ENCODE measurements around the gene ZNF469. TPM values are rescaled to one million over a fixed set of nuclear protein-coding genes. Genes with fewer than 3 reads are reported as not detected.

Gene ZNF469
- total RNA-seq, 1 experiment from 2014 or later = 0.55 TPM

DNA sequence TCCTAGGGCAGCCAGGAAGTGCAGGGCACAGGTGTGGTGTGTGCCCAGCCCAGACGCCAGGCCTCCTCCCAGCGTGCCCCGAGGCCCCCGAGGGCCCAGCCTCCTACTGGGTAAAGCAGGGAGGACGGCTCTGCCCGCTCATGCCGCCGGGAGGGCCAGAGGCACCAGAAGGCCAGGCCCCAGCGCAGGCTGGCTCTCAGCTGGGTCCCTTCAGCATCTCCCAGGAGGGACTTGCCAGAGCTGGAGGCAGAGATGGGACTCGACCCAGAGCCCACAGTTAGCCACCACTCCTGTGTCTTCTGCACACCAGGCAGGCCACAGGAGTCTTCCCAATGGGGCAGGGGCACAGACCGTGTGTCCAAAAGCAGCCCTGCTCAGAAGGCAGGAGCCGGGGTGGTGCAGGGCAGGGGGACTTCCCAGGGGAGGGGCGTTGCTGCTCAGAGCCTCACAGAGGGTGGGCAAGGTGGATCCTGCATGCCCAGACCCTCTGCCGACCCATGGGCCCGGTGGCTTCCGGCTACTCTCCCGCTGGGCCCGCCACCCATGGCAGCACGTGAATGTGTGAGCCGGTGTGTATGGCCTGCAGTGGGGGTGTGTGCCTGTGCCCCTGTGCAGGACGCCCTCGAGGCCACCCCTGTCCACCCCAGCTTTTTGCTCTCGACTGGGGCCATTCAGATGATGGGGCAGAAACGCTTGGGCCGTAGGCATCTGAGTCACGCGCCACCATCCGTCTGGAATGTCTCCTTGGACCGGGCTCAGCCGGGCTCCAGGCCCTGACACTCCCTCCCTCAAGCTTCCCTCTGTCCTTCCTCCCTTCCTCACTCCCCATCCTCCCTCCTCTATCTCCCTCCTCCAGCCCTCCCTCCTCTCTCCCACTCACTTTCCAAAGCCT, 5.7 kb upstream of the ZNF469 start:
- peak; percentile 67 for DNase-seq (ENCODE audit: low spot score)

DNA sequence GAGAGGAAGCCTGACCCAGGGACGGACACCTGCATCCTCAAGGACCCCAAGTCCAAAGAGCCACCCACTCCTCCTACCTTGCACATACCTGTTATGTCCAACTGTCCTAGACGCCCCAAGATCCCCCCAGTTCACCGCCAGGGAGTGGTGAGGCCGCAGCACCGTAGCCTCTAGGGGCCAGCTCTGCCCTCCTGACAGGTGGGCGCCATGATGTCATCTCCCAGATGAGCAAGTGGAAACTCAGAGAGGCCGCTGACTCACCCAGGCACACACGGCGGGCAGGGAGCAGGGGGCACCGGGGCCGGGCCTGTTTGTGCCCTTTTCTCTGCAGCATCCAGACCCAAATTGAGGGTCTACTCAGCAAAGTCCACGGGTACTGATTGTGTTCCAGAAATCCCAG, 4.8 kb upstream of the ZNF469 start:
- no peak for DNase-seq (ENCODE audit: low spot score)

DNA sequence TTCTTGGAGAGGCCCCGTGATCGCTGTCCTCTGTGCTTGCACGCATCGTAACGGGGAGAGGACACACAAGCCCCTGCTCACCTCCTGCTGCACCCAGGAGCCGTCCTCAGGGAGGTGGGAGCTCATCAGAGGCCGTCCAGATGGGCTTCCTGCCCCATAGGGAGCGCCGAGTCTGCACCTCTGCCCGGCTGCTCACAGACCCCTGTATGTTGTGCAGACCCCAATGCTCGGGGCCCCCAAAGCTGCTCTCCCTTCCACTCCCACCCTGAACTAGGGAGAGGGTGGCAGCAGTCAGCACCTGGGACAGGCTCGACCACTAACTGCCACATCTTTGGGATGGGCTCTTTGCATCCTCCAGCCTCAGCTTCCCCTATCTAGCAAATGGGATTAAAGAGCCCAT, 4.4 kb upstream of the ZNF469 start:
- DNase-seq (ENCODE audit: low spot score) = no peak

DNA sequence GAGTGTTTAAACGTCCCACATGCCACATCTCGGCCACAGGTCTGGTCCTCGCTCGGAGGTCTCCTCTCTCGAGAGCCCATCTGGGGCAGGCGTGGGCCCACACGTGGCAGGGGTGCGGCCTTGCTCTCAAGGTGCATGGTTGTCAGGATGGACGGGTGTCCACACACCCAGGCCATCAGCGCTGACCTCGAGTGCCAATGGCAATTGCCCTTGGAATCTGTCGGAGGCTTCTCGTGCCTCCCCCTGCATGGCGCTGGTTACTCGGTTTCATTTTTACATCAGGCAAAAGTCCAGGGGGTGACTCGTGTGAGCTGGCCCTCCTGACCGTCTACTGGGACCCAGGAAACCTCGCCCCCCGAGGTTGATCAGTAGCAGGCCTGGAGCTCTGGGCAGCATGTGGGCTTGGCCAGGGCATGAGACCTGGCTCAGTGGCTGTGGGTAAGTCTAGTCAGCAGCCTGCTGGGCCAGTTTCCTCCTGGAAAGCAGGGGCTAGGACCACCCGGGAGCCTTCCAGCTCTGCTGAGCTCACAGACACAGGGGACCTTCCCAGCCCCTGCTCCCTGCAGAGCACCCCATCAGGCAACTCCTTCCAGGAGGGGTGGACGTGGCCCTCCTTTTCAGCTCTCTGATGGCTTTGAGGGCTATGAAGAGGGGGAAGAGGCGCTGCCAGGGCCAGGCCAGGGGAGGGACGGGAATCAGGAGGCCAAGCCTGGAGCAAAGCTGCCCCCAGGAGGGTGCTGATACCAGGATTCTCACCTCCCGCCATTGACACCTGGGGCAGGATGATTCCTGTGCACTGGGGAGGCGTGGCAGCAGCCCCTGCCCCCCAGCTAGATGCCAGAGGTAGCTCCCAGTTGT, 3.7 kb upstream of the ZNF469 start:
- DNase-seq (ENCODE audit: low spot score) = no peak

DNA sequence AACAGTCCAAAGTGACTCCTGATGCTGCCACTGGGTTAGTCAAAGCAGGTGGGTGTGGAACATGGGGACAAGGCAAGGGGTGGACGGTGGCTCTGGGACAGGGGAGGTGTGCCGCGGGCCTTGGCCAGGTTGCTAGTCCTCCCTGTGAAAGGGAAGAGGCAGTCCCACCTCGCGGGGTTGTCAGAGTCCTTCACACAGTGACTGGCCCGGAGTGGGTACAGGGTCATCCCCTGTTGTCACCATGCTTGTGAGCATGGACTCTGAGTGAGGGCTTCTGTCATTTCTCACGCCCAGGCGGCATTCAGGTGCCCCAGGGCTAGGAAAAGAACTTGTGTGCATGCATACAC, 3.1 kb upstream of the ZNF469 start:
- no peak for DNase-seq (ENCODE audit: low spot score)

DNA sequence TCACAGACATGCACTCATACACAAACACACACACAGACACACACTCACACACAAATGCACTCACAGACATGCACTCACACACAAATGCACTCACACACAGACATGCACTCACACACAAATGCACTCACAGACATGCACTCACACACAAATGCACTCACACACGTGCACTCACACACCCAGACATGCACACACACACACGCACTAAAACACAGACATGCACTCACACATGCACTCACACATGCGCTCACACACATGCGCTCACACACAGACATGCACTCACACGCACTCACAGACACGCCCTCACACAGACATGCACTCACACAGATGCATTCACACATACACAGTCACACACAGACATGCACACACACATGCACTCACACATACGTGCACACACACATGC, 2.7 kb upstream of the ZNF469 start:
- no peak for DNase-seq (ENCODE audit: low spot score)

DNA sequence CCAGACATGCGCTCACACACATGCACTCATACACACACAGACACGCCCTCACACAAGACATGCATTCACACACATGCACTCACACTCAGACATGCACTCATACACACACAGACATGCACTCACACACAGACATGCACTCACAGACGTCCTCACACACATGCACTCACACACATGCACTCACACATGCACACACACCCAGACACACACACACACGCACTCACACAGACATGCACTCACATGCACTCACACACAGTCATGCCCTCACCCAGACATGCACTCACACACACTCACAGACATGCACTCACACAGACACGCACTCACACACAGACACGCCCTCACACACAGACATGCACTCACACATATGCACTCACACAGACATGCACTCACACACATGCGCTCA, 2.1 kb upstream of the ZNF469 start:
- DNase-seq (ENCODE audit: low spot score) = no peak

DNA sequence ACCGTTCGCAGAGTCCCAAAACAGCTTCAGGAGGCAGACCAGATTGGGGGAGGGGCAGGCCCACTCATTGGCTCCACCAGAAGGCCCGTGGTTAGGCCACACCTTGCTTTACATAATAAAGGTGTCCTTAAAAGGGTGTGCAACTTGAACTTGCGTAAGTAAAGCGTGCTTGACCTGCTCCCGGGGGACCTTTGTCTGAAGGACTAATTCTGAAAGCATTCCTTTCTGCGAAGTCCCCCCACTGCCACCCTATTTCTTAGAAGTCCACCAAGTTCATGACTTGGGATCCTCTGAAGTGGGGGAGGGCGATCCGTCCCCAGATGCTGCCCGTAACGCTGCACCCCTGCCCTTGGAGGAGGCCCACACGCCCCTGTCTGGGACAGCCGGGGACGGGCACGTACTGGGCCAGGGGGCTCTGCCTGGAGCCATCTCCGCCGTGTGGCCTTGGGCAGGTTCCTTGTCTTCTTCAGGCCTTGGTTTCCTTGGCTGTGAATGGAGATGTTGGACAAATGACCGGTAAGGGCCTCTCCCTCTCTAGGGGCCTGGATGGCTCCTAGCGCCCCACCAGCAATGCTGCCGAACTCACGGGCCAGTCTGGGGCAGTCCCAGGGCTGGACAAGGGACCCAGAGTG, 823 bp upstream of the ZNF469 start:
- no peak for DNase-seq (ENCODE audit: low spot score)

DNA sequence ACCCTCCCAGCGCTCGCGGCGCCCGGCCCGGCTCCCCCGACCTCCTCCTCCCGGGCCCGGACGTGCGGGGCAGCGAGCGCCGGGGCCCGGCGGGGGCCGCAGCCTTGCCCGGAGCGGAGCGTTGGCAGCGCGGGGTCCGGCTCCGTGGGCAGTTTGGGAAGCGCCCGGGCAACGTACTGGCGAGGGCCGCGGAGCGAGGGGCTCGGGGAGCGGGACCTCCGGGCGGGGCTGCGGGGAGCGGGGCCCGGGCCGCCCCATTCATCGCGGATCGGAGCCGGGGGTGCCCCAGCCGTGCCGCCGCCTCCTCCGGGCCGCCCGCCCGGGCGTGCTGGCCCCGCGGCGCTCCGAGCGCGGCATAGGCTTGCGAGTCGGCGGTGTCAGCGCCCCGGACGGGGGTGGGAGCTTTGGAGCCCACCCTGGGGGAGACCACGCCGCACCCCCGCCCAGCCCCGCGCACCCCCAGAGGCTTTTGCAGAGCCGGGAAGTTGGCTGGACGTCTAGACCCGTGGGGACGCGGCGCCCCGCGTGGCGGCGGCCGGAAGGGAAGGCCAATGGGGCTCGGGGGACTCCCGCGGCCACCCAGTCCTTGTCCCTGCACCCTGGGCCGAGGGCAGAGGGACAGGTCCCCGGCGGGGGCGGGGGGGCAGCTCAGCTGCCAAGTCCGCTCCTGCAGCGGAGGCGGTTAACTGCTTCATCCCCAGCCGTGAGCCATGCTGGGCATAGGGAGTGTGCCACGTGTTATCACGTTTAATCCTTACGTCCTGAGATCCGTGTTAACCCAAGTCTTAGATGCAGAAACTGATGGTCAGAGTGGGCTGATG, 852 bp downstream of the ZNF469 start:
- peak; percentile 17 for DNase-seq (ENCODE audit: low spot score)

DNA sequence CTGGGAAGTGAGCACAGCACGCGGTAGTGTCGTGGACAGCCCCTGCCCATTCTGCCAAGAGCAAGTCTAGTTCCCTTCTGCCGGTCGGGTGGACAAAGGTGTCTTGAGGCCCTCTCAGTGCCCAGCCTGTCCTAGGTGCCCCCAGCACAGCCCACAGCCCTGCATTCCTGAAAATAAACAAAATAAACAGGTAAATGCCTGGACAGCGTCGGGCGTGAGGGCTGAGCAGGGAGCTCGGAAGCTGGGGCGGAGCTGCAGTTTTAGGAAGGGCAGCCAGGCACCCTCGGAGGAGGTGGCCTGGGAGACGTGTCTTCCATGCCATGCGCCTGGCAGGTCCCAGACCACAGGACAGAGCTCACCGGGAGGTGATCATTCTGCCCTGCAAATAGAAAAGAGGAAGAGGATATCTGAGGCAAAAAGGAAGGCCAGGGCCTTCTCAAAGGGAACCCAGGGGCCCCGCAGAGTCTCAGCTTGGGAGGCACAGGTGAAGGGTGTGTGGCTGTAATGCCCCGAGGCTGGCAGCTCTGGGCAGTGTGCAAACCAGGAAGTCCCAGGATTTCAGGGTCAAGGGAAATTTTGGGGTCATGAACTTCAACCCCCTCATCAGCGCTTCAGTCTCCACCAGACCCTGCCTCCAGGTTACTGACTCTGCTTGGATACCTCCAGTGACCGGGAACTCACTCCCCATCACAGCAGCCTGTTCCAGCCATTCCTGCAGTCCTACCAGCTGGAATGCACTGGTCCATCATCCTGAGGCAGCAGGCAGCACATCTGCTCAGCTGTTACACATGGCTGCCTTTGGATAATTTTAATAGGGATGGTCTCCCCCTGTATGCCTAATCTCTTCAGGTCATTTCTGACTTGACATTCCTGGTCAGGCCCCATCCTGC, 1.7 kb downstream of the ZNF469 start:
- DNase-seq (ENCODE audit: low spot score) = no peak

DNA sequence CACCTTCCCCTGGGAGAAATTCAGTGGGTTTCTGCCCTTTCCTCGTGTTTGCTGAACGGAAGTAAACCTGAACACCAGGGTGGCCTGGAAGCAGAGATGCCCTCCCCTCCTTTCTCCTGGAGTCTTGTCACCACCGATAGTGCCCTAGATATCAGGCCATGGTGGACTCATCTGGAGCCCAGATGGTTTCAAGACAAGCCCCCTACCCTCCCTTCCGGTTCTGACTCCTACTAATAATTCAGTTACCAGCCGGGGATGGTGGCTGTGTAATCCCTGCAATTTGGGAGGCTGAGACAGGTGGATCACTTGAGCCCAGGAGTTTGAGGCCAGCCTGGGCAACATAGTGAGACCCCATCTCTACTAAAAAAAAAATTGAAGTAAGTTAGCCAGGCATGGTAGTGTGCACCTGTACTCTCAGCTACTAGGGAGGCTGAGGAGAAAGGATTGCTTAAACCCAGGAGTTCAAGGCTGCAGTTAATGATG, 2.4 kb downstream of the ZNF469 start:
- DNase-seq (ENCODE audit: low spot score) = no peak

DNA sequence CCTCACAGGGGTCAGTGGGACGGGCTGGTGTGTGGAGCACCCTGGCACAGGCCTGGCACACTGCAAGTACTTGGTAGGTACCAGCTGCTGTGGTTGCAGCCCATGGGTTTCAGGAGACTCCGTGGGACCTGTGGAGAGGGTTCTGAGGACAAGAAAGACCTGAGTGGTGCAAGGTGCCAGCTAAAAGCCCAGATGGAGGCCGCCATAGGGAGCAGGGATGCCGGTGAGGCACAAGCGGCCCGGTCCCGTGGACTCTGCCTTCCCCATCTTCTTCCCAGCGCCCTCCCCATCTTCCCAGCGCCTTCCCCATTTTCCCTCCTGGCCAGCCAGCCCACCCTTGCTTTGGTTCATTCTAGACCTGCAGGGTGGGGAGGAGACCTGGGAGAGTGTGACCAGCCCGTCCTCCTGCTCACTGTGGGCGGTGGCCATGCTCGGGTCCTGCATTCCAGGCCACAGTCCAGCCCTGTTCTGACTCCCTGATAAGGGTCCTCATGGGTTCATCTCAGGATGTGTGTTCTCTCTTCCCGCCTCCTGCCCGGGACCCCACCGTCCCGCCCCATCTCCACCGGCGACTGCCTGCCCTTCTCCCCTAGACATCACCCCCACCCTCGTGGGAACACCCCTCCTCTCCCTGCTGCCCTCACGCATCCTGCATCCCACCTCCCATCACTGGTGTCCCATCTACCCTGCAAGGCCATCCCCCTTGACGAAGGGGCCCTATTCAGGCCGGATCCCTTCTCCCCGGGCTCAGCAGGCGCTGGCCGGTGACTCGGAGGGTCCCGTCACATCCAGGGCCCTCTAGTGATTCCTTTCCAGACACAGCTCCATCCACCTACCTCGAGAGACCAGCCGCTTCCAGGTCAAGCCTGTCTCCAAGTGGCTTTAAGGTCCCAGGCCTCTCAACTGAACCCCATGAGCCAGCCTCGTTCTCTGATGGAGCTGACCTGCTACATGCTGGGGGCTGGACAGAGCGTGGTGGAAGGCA, 3.4 kb downstream of the ZNF469 start:
- no peak for DNase-seq (ENCODE audit: low spot score)

DNA sequence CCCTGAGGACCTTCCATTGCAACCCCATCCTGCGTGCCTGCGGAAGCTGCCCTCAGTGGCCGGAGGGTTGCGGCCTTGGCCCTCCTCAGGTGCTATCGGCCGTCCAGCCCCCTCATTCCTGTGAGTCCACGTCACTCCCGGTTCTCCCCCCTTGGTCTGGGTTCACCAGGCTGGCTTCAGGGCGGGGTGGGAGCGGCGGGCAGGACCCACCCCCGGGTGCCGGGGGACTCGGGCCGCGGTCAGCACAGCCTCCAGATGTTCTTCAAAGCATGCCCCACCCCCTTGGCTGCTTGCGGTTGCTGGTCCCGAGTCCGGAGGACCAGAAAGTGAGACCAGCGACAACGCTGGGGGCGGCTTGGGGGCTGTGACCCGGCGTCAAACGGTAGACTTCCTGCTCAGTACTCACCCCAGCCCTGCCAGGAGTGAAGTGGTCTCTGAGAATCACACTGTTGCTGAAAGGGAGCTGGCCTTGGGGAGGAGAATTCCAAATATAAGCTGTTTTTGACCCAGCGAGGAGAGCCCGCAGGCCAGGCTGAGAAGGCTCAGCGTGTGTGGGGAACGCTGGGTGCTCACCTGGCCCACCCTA, 4.5 kb downstream of the ZNF469 start:
- no peak for DNase-seq (ENCODE audit: low spot score)

DNA sequence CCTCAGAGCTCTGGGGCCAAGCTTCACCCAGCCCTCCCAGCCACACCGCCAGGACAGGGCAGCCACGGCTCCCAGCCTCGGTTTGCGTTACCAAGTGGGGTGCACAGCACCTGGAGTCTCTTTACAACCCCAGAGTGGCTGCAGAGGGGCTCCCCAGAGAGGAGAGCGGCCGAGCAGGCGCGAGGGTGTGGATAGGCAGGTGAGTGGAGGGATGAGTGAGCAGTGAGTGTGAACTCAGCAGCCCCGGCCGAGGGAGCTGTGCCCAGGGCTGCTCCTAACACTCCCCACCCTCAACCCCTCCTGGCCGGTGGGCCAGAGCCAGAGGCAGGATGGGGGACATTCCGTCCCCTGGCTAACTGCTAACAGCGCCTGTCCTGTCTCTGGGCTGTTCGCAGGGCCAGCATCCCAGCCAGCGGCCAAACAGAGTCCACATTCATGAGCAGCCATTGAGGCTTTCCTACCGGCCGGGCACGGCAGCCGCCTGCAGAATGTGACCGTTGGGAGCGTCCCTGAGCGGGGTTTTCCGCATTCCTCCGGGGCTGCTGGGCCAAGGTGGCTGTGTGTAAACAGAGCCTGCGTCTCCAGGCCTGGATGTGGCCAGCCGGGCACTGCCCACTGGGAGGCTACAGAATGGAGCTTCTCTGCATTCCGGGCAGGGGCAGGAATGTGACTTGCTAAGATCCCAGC, 5.3 kb downstream of the ZNF469 start:
- peak; percentile 72 for DNase-seq (ENCODE audit: low spot score)

DNA sequence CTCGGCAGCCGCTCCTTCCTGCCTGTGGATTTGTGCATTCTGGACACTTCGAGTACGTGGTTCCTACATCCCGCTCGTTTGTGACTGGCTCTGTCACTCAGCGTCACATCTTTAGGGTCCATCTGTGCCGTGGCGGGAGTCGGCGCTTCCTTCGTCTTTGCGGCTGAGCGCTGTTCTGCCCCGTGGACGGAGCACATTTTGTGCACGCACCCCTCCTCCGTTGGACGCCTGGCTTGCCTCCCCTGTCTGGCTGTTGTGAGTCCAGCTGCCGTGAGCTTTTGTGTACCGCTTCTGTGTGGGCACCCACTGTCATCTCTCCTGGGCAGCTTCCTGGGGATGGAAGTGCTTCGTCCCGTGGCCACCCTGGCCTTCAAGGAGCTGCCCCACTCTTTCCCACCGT, 6.4 kb downstream of the ZNF469 start:
- DNase-seq (ENCODE audit: low spot score) = no peak

DNA sequence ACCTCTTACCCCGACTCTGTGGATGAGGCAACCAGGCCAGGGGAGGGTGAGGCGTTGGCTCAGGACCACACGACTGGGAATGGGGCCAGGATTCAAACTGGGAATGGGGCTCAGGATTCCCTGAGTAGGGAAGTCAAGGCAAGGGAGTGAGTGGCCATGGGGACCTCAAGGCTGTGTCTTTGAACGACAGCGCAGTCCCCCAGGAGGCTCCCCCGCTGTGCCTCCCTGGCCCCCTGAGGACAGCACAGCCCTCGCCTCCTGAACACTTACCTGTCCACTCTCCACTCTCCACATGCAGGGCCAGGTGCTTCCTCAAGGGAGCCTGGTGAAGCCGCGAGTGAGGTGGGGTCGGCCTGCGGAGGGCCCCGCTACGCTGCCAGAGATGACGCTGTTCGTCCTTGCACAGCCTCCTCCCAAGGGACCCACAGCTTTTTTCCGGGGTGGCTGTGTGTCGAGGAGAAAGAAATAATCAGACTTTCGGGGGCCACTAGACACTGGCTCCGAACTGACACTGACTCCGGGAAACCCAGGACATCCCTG, 6.9 kb downstream of the ZNF469 start:
- no peak for DNase-seq (ENCODE audit: low spot score)

DNA sequence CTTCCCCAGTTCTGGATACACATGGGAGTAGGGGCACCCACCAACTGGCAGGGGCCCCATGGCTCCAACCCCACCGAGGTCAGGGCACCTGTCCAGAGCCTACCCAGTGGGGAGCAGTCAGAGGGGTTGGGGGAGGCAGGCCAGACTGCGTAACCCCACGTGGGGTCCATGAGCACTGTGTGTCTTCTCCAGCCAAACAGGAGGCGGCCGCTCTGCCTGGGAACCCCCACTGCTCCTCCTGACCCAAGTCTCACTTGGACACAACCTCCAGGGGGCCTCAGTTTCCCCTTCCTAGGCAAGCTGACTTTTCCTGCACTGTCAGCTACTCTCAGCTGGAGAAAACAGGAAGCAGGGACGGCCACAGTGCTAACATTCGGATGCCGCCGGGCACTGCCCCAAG, 7.5 kb downstream of the ZNF469 start:
- DNase-seq (ENCODE audit: low spot score) = no peak

DNA sequence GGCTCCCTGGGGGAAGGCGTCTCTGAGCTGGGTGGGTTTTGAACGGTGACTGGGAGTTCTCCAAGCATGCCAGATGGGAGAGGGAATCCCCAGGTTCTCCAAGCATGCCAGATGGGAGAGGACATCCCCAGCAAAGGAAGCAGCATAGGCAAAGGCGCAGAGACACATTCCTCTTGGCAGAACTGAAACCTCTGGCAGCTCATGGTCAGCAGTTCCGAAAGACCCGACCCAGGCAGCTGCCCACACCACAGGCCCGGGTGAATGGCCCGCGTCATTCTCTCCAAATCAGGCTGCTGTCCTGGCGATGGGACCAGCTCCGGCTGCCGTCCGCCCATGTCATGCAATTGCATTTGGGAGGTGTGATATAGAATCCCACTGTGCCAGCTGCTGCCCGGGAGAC, 8.0 kb downstream of the ZNF469 start:
- no peak for DNase-seq (ENCODE audit: low spot score)

Measured in A172 (cell line).